Activated naive CD4-positive, alpha-beta T cell treated with anti-CD3 and anti-CD28 coated beads, Interleukin-2, amount 10 ng/mL, durations not matched to agents 7 days and 5 days (primary cell): Measurements from ENCODE around the gene LMLN.
"Not testable (repeated sequence)": the region's sequence is repeated elsewhere in the genome, so short reads cannot be mapped to it uniquely, and the experiment has no call there.

Experiments used
- CTCF ChIA-PET: fragments of 350-600 bp; sonication (Branson Sonifier 250); formaldehyde crosslinking; loops from one replicate; lab custom pipeline; 2021; ENCODE audit warnings: antibody characterized with exemption; lab: Charles Lee
- DNase-seq: peaks from one replicate; pipeline ENCODE4 v3.0.0-alpha.2; 2020
- H3K27ac Mint-ChIP-seq: one replicate; pipeline ENCODE4 v1.8.0; 2021; ENCODE audit warnings: mild to moderate bottlenecking, moderate library complexity, mixed read lengths
- H3K27me3 Mint-ChIP-seq: one replicate; pipeline ENCODE4 v1.8.0; 2021; ENCODE audit warnings: mild to moderate bottlenecking, mixed read lengths
- H3K36me3 Mint-ChIP-seq: one replicate; pipeline ENCODE4 v1.8.0; 2021; ENCODE audit warnings: mixed read lengths
- H3K4me1 Mint-ChIP-seq: one replicate; pipeline ENCODE4 v1.8.0; 2021; ENCODE audit warnings: mixed read lengths
- H3K4me3 Mint-ChIP-seq: one replicate; pipeline ENCODE4 v1.8.0; 2021; ENCODE audit warnings: mild to moderate bottlenecking, moderate library complexity, mixed read lengths
- H3K9me3 Mint-ChIP-seq: one replicate; pipeline ENCODE4 v1.8.0; 2021; ENCODE audit warnings: mixed read lengths

LMLN gene

GRCh38 chr3:197967337-197967989, 7.4 kb downstream of the LMLN start:
- H3K4me3 Mint-ChIP-seq, H3K27me3 Mint-ChIP-seq, H3K27ac Mint-ChIP-seq, DNase-seq, H3K4me1 Mint-ChIP-seq, CTCF ChIA-PET, H3K36me3 Mint-ChIP-seq: not testable (repeated sequence)
- H3K9me3 Mint-ChIP-seq: peaks cover 12% of the 10 kb centered on the region

GRCh38 chr3:197970588-197970987, 10.6 kb downstream of the LMLN start:
- no peak overlapping the region for H3K27ac Mint-ChIP-seq
- no peak overlapping the region for H3K4me3 Mint-ChIP-seq
- peaks cover 12% of the 10 kb centered on the region for H3K9me3 Mint-ChIP-seq
- DNase-seq: no peak
- peaks cover 3% of the 10 kb centered on the region for H3K36me3 Mint-ChIP-seq
- CTCF ChIA-PET: no interaction called here
- H3K4me1 Mint-ChIP-seq: no peaks in the 10 kb centered on the region
- no peaks in the 10 kb centered on the region for H3K27me3 Mint-ChIP-seq

GRCh38 chr3:197974016-197974415, 14.0 kb downstream of the LMLN start:
- no peak overlapping the region for H3K4me3 Mint-ChIP-seq
- no peak overlapping the region for H3K27ac Mint-ChIP-seq
- H3K4me1 Mint-ChIP-seq: no peaks in the 10 kb centered on the region
- H3K36me3 Mint-ChIP-seq: no peaks in the 10 kb centered on the region
- CTCF ChIA-PET: no interaction called here
- no peak for DNase-seq
- H3K27me3 Mint-ChIP-seq: no peaks in the 10 kb centered on the region
- no peaks in the 10 kb centered on the region for H3K9me3 Mint-ChIP-seq

- DNase-seq: no peak
- Mint-ChIP-seq H3K4me3 (no peak overlapping the region), H3K9me3 (no peaks in the 10 kb centered on the region), H3K36me3 (no peaks in the 10 kb centered on the region), H3K27me3 (no peaks in the 10 kb centered on the region), H3K27ac (no peak overlapping the region), H3K4me1 (no peaks in the 10 kb centered on the region)
- CTCF ChIA-PET: no interaction called here
These were observed 15.3 kb downstream of the LMLN start for GRCh38 chr3:197975311-197975710.

GRCh38 chr3:197983076-197983475, 23.1 kb downstream of the LMLN start:
- H3K27me3 Mint-ChIP-seq: no peaks in the 10 kb centered on the region
- no peak for DNase-seq
- H3K4me3 Mint-ChIP-seq: no peak overlapping the region
- no peak overlapping the region for H3K27ac Mint-ChIP-seq
- H3K4me1 Mint-ChIP-seq: peaks cover 14% of the 10 kb centered on the region
- H3K9me3 Mint-ChIP-seq: no peaks in the 10 kb centered on the region
- no peaks in the 10 kb centered on the region for H3K36me3 Mint-ChIP-seq
- CTCF ChIA-PET: no interaction called here

GRCh38 chr3:197989651-197990050, 29.6 kb downstream of the LMLN start:
- CTCF ChIA-PET: no interaction called here
- Mint-ChIP-seq H3K27me3 (no peaks in the 10 kb centered on the region), H3K36me3 (no peaks in the 10 kb centered on the region), H3K4me1 (no peaks in the 10 kb centered on the region), H3K4me3 (no peak overlapping the region), H3K9me3 (no peaks in the 10 kb centered on the region), H3K27ac (no peak overlapping the region)
- no peak for DNase-seq

- Mint-ChIP-seq H3K4me3 (no peak overlapping the region), H3K27me3 (no peaks in the 10 kb centered on the region), H3K9me3 (no peaks in the 10 kb centered on the region), H3K4me1 (no peaks in the 10 kb centered on the region), H3K36me3 (no peaks in the 10 kb centered on the region), H3K27ac (no peak overlapping the region)
- CTCF ChIA-PET: no interaction called here
- DNase-seq: no peak
These were observed 34.7 kb downstream of the LMLN start for GRCh38 chr3:197994736-197995135.

- H3K9me3 Mint-ChIP-seq: no peaks in the 10 kb centered on the region
- H3K27me3 Mint-ChIP-seq: no peaks in the 10 kb centered on the region
- no peak overlapping the region for H3K27ac Mint-ChIP-seq
- no peak overlapping the region for H3K4me3 Mint-ChIP-seq
- H3K36me3 Mint-ChIP-seq: no peaks in the 10 kb centered on the region
- DNase-seq: no peak
- CTCF ChIA-PET: no interaction called here
- H3K4me1 Mint-ChIP-seq: no peaks in the 10 kb centered on the region
These were observed 36.8 kb downstream of the LMLN start for GRCh38 chr3:197996855-197997254.

GRCh38 chr3:197997936-197998335, 37.9 kb downstream of the LMLN start:
- Mint-ChIP-seq H3K27me3 (no peaks in the 10 kb centered on the region), H3K4me3 (no peak overlapping the region), H3K27ac (no peak overlapping the region), H3K4me1 (no peaks in the 10 kb centered on the region), H3K9me3 (no peaks in the 10 kb centered on the region), H3K36me3 (no peaks in the 10 kb centered on the region)
- DNase-seq: no peak
- CTCF ChIA-PET: no interaction called here

GRCh38 chr3:198017090-198017489, 57.1 kb downstream of the LMLN start:
- no peak overlapping the region for H3K4me3 Mint-ChIP-seq
- no peaks in the 10 kb centered on the region for H3K4me1 Mint-ChIP-seq
- DNase-seq: no peak
- no peaks in the 10 kb centered on the region for H3K36me3 Mint-ChIP-seq
- H3K27ac Mint-ChIP-seq: no peak overlapping the region
- H3K9me3 Mint-ChIP-seq: no peaks in the 10 kb centered on the region
- CTCF ChIA-PET: no interaction called here
- H3K27me3 Mint-ChIP-seq: no peaks in the 10 kb centered on the region

- Mint-ChIP-seq H3K9me3 (no peaks in the 10 kb centered on the region), H3K4me3 (no peak overlapping the region), H3K36me3 (no peaks in the 10 kb centered on the region), H3K4me1 (no peaks in the 10 kb centered on the region), H3K27ac (no peak overlapping the region), H3K27me3 (no peaks in the 10 kb centered on the region)
- CTCF ChIA-PET: no interaction called here
- no peak for DNase-seq
These were observed 58.4 kb downstream of the LMLN start for GRCh38 chr3:198018416-198018815.

GRCh38 chr3:198019115-198019514, 59.1 kb downstream of the LMLN start:
- Mint-ChIP-seq H3K36me3 (no peaks in the 10 kb centered on the region), H3K4me3 (no peak overlapping the region), H3K27ac (no peak overlapping the region), H3K4me1 (no peaks in the 10 kb centered on the region), H3K9me3 (no peaks in the 10 kb centered on the region), H3K27me3 (no peaks in the 10 kb centered on the region)
- DNase-seq: no peak
- CTCF ChIA-PET: no interaction called here

GRCh38 chr3:198021320-198021719, 61.3 kb downstream of the LMLN start:
- CTCF ChIA-PET: no interaction called here
- Mint-ChIP-seq H3K36me3 (no peaks in the 10 kb centered on the region), H3K27ac (no peak overlapping the region)

GRCh38 chr3:198022604-198023003, 62.6 kb downstream of the LMLN start:
- Mint-ChIP-seq H3K27ac (no peak overlapping the region), H3K4me1 (no peaks in the 10 kb centered on the region), H3K36me3 (no peaks in the 10 kb centered on the region), H3K4me3 (no peak overlapping the region), H3K9me3 (no peaks in the 10 kb centered on the region), H3K27me3 (no peaks in the 10 kb centered on the region)
- no peak for DNase-seq
- CTCF ChIA-PET: no interaction called here

More at GRCh38 chr3:198021320-198021719, 61.3 kb downstream of the LMLN start:
- Mint-ChIP-seq H3K9me3 (no peaks in the 10 kb centered on the region), H3K4me3 (no peak overlapping the region), H3K4me1 (no peaks in the 10 kb centered on the region), H3K27me3 (no peaks in the 10 kb centered on the region)
- DNase-seq: no peak

GRCh38 chr3:198025644-198026043, 65.6 kb downstream of the LMLN start:
- no peak for DNase-seq
- Mint-ChIP-seq H3K9me3 (no peaks in the 10 kb centered on the region), H3K27me3 (no peaks in the 10 kb centered on the region), H3K27ac (no peak overlapping the region), H3K36me3 (no peaks in the 10 kb centered on the region), H3K4me1 (no peaks in the 10 kb centered on the region), H3K4me3 (no peak overlapping the region)
- CTCF ChIA-PET: no interaction called here

- no peaks in the 10 kb centered on the region for H3K27me3 Mint-ChIP-seq
- DNase-seq: no peak
- no peaks in the 10 kb centered on the region for H3K36me3 Mint-ChIP-seq
- H3K9me3 Mint-ChIP-seq: no peaks in the 10 kb centered on the region
- no peak overlapping the region for H3K27ac Mint-ChIP-seq
- H3K4me1 Mint-ChIP-seq: no peaks in the 10 kb centered on the region
- CTCF ChIA-PET: no interaction called here
- no peak overlapping the region for H3K4me3 Mint-ChIP-seq
These were observed 66.6 kb downstream of the LMLN start for GRCh38 chr3:198026620-198027019.
